HuH-7.5 (cell line): ENCODE data around the gene SERPINE3.

Experiments
- DNase-seq: peaks from one replicate; pipeline ENCODE4 v3.0.0; 2011; ENCODE audit warnings: low spot score

The SERPINE3 gene

DNA sequence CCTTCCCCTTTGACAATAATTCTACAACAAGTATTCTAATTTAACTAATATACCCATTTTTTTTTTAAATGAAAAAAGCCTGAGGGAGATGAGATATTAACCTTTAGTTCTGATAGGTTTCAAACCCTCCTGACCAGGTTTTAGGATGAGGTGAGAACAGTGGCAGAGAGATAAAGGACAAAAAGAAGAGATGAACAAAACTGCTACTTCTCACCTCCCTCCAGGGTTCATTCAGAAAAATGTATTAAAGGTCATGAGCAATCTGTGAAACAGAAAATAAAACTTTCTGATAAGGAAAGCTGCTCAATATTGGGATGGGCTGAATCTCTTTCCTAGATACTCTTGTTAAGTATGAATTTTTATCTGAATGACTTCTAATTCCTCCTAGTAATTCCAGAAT is 24.1 kb downstream of the SERPINE3 start:
- no peak for DNase-seq

DNA sequence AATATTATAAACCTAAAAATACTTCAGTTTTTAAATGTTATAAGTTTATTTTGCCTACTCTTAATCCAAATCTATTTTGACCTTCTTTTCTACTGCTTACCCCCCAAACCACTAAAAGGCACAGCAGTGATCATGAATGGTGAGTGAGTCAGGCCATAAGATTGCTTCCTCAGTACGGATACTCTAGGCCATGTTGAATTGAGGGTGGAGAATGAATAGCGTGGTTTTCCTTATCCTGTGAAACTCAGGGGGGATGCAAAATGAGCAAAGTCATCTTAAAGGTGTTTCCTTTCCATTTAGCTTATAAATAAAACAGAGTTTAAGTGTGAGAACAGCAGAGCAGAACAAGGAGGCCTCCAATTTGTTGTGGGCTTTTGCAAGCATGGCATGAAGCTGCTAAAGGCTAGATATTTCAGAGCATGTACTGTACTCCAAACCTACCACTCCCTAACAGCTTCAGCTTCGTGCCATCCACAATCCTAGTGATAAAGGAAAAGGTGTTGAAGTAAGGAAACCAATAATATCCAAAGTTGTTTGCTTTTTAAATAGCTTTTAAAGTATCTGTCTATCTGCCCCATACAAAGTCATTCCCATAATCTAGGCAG is 25.0 kb downstream of the SERPINE3 start:
- no peak for DNase-seq

DNA sequence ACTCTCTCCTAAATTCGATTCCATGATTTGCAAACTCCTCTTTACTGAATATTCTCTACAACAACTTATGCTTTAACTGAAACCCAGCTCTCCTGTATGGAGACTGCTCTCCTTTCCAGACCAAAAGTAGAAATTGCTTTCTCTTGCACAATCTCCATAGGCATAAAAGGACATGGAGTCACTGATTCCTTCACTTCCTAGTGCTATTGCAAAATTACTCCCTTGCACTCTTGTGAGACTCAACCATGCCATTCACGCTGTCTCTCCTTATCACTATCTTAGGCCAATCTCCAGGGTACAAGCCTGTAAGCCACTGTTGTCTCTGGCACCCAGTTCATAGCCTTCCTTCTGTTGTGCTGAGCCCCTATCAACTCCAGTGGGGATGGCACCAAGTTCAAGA is 30.6 kb downstream of the SERPINE3 start:
- DNase-seq: no peak

DNA sequence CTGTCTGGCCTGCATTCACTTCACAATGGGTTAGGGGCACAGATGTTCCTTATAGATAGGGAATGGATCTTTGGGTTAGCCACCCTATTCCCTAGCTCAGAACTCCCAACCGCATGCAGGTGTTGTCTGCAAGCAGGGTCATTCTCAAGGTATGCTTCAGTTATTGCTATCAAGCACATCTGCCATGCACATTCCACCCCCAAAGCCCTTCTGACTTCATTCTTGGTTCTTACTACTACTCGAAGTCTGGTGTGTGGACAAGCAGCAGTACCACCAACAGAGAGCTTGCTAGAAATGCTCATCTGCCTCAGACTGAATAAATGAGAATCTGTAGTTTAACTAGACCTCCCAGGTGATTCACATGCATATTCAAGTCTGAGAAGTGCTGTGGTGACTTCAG is 31.3 kb downstream of the SERPINE3 start:
- DNase-seq: no peak

DNA sequence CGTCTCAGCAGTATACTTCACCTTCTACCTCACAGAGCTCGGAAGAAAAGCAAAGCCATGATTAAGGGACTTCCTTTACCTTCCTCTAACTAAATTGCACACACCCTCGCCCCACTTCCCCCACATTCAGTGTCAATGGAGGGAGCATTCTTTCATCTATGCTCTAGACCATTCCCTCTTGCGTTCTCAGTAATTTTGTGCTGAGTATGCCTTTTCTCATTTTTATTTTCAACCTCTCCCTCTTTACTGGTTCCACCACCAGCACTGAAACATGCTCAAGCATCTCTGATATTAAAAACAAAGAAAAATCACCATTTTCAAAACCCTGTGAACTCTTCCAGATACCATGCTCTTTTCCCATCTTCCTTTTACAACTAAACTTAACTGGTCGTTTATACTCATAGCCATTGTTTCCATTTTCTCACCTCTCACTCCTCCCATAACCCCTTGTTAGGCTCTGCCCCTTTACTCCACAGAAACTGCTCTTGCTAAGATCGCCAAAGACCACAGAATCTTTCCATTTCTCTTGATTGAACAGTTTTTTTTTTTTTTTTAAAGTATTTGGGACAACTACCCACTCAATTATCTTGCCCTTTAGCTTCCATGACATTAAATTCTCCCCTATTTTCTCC is 32.4 kb downstream of the SERPINE3 start:
- DNase-seq: no peak

DNA sequence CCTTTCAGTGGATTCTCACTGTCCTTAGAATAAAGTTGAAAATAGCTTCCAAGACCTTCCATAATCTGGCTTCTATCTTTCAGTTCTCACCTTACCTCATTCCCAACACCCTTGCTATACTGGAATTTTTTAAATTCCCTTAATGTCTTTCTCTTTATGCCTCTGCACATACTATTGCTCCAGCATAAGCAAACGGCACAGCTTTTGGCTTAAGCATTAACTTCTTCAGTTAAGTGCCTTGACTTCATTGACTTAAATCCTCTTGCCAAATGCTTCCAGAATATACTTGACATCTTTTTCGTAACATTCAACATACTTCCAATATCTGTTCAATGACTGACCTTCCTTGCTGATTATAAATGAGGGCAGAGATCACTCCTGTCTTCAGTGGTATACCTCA is 34.0 kb downstream of the SERPINE3 start:
- DNase-seq: no peak

DNA sequence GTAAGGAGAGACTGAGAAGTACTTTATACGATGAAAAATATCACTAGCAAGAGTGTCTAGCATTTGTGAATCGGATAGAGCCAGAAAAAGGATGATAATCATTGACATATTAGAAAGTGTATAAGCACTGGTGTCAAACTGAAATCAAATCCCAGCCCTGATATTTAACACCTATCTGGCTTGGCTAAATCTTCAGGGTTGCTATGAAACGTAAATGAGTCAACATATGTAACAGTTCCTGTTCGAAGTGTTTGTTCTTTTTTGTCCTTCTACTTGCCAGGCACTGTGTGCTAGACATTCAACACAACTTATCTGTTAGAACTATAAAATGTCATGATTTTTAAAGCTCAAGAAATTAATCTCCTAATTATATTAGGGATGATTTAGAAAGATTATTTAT is 40.8 kb downstream of the SERPINE3 start:
- DNase-seq: no peak

DNA sequence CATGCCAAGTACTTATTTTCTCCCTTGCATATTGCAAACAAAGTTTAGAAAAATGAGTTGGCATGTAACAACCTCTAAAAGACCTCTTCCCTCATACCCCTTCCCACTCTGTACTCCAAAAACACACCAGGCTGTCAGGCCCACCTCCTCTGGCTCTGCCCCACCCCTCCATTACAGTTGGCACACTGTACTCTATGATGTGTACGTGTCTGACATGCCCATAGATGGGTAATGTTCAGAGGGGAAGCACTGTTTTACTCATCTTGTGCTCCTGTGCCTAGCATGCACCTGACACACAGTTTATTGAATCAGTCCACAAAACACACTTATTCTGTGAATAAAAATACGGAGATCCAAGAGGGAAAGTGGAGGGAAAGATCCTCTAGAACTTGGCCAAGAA is 45.6 kb downstream of the SERPINE3 start:
- DNase-seq: no peak

DNA sequence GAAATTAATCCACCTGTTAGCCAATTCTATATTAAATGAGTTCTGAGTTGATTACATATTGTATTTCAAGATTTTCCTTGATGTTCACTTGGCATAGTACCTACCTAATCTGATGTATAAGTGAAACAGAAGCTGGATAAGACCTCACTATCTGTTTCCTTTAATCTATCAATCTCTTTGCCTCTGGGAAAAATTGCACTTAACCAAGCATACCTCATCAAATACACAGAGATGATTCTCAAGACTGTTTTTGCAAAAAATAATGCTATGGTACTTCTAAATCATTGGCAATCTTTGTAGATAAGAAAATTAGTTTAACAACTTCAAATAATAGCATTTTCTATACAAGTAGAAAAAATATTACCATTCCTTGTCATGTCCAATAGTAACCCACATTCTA is 55.2 kb downstream of the SERPINE3 start:
- DNase-seq: no peak

DNA sequence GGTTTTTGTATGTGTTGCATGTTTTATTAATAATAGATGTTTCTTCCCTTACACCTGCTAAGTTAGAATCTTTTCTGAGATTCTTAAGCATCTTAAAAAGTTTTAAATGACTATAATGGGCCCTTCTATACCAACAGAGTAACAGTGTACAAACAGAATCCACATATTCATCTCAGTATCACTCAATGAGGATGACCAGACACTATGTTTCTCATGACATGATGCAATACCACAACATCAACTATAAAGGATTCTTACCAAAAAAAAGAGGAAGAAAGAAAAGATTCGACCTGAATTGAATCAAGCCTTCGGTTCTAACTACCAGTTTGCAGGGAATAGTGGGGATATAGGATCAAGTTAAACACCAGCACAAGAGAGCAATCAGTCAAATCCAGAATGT is 56.9 kb downstream of the SERPINE3 start:
- DNase-seq: no peak

DNA sequence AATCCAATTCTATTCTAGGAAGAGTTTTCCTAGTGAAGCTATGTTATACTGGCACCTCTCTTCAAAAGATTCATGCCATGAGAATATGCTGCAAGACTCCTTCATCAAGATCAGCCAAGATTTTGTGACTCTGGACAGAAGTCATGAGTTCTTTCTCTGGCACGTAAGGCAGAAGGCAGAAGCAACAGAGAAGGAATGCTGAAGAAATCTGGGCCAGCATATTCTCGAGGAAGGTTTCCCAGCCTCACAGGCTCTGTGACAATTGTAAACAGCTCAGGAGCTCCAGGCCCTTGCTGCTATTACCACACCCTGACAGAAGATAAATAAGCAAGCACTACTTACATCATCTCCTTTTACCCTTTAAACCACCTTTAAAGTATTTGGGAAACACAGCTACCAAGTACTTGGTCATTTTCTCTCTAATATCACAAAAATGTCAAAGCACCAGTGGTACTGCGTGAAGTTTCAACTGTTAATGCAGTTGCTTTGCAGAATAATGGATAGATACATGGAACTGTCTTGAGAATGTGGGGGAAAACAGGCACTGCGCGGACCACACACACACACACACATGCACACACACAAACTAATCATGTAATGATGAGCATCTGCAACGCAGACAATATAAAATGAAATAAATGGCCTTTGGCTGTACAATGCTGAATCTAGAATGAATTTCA is 57.9 kb downstream of the SERPINE3 start:
- no peak for DNase-seq

DNA sequence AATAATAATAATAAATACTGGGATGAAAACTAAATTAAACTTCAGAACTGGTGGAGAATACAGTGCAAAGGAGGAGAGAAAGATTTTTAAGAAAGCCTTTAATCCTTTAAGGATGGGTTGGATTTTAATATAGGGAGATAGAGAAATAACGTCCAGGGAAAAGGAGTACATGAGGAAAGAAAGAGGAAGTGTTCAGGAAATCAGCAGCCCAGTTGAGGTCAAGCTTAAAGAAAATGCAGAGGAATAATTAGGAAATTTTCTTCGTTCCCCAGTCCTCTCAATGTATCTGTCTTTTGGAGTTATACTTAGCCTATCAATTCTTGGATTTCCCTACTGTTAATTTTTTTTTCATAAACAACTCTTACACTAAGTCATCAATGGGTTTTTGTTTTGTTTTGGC is 65.7 kb downstream of the SERPINE3 start:
- DNase-seq: no peak

DNA sequence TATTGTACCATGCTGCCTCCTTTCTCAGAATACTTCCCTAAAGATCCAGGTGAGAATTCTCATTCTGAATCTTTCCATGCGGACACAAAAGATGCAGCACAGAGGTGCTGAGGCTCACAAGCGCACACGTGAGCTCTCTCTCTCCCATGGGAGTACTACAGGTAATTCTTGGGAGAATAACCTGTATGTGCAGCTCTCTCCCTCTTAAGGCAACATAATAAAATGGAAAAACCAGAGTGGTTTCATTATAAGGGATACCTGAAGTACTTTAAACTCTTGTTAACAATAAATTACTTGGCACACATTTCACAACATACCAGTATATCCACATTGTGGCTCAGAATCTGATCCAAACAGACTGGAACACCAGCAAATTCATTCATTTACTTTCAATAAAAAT is 72.9 kb downstream of the SERPINE3 start:
- DNase-seq: no peak
